B cell (primary cell): ENCODE data around the gene KYNU. TPM values are rescaled to one million over a fixed set of nuclear protein-coding genes. Genes with fewer than 3 reads are reported as not detected.

Source experiments
- ATAC-seq: fragments of 200-7000 bp; cut with Tn5 transposase; one replicate; pipeline ENCODE4 v1.10.0; 2021; ENCODE audit warnings: low read depth, mild to moderate bottlenecking, moderate number of reproducible peaks, moderate library complexity
- CTCF ChIA-PET: fragments of 350-600 bp; sonication (Branson Sonifier 250); formaldehyde crosslinking; loops from one replicate; lab custom pipeline; 2021; ENCODE audit warnings: antibody characterized with exemption, inconsistent platforms; lab: Charles Lee
- POLR2A ChIA-PET: fragments of 350-600 bp; sonication (Branson Sonifier 250); formaldehyde crosslinking; loops from one replicate; lab custom pipeline; 2021; ENCODE audit warnings: antibody characterized with exemption; lab: Charles Lee
- DNase-seq: peaks from one replicate; pipeline ENCODE4 v3.0.0; 2013
- H2AFZ ChIP-seq: 2 replicates; pipeline ENCODE4 v1.6.1; 2012; ENCODE audit warnings: mild to moderate bottlenecking, low read depth, low read length; ENCODE audit not compliant: insufficient read depth, poor library complexity, severe bottlenecking
- H3K27ac ChIP-seq, 2 donors: 1 replicate in 1 of 2; 2 replicates in 1 of 2; pipeline ENCODE4 v1.5.1; 2012 to 2013; ENCODE audit warnings: low read length in 2 of 2, mild to moderate bottlenecking in 2 of 2, moderate library complexity in 1 of 2
- H3K27me3 ChIP-seq, 4 experiments: fragments of 200-600 bp in 1 of 4; sonication (generic) in 1 of 4; replicated peaks in 1 of 4; 1 replicate in 2 of 4; 2 replicates in 2 of 4; pipeline versions ENCODE4 v1.6.1 to v1.7.0; 2013 to 2016; ENCODE audit warnings: low read length in 3 of 4, mild to moderate bottlenecking in 2 of 4, mixed read lengths in 1 of 4, moderate library complexity in 1 of 4; ENCODE audit not compliant: insufficient read depth in 4 of 4, control insufficient read depth in 3 of 4; ENCODE audit errors: control extremely low read depth in 1 of 4
- H3K36me3 ChIP-seq, 2 experiments: replicated peaks in 1 of 2; 1 replicate in 1 of 2; 2 replicates in 1 of 2; pipeline versions ENCODE4 v1.6.1 to v1.7.1; 2013; ENCODE audit warnings: low read length in 1 of 2; ENCODE audit not compliant: insufficient read depth in 2 of 2, control insufficient read depth in 1 of 2; ENCODE audit errors: control extremely low read depth in 1 of 2, extremely low read depth in 1 of 2
- H3K4me1 ChIP-seq, 2 donors: fragments of 200-600 bp in 1 of 2; sonication (generic) in 1 of 2; 1 replicate in 1 of 2; 2 replicates in 1 of 2; pipeline versions ENCODE4 v1.5.1 to v1.6.1; 2013 to 2017; ENCODE audit warnings: low read length in 2 of 2; ENCODE audit not compliant: control insufficient read depth in 2 of 2, insufficient read depth in 2 of 2
- H3K4me2 ChIP-seq: replicated peaks from 2 replicates; pipeline ENCODE3; 2012; ENCODE audit warnings: mild to moderate bottlenecking, low read depth, low read length; ENCODE audit not compliant: poor library complexity, severe bottlenecking
- H3K4me3 ChIP-seq, 5 experiments: fragments of 200-600 bp in 1 of 5; sonication (generic) in 1 of 5; 1 replicate in 3 of 5; 2 replicates in 2 of 5; pipeline versions ENCODE4 v1.5.1 to v1.7.0; 2011 to 2016; ENCODE audit warnings: low read length in 4 of 5, mild to moderate bottlenecking in 4 of 5, low read depth in 2 of 5, control low read depth in 1 of 5, moderate library complexity in 1 of 5; ENCODE audit not compliant: insufficient read depth in 1 of 5; ENCODE audit errors: control extremely low read depth in 1 of 5, extremely low read depth in 1 of 5
- H3K79me2 ChIP-seq: fragments of 200-600 bp; sonication (generic); one replicate; pipeline ENCODE4 v1.6.0; 2016; ENCODE audit warnings: low read length; ENCODE audit not compliant: control insufficient read depth, insufficient read depth
- H3K9ac ChIP-seq: fragments of 200-600 bp; sonication (generic); 2 replicates; pipeline ENCODE4 v1.6.1; 2017; ENCODE audit warnings: mild to moderate bottlenecking, low read length, moderate library complexity
- H3K9me3 ChIP-seq, 3 donors: one replicate each; pipeline versions ENCODE4 v1.6.1 to v1.7.1; 2013; ENCODE audit warnings: low read length in 2 of 3; ENCODE audit not compliant: control insufficient read depth in 2 of 3, insufficient read depth in 1 of 3; ENCODE audit errors: control extremely low read depth in 1 of 3
- H4K20me1 ChIP-seq: 2 replicates; pipeline ENCODE4 v1.6.0; 2012; ENCODE audit warnings: mild to moderate bottlenecking, low read length; ENCODE audit not compliant: insufficient read depth, control insufficient read depth, poor library complexity, severe bottlenecking
- H3K27ac Mint-ChIP-seq: one replicate; pipeline ENCODE4 v1.8.0; 2021; ENCODE audit warnings: mixed read lengths
- H3K27me3 Mint-ChIP-seq: one replicate; pipeline ENCODE4 v1.8.0; 2021; ENCODE audit warnings: mixed read lengths
- H3K4me1 Mint-ChIP-seq: one replicate; pipeline ENCODE4 v1.8.0; 2021; ENCODE audit warnings: mixed read lengths
- H3K4me3 Mint-ChIP-seq: one replicate; pipeline ENCODE4 v1.8.0; 2021; ENCODE audit warnings: mixed read lengths
- H3K9me3 Mint-ChIP-seq: one replicate; pipeline ENCODE4 v1.8.0; 2022; ENCODE audit warnings: mixed read lengths; ENCODE audit not compliant: insufficient read depth
- EZH2 ChIP-seq: IDR thresholded peaks from 2 replicates; pipeline ENCODE4 v1.6.1; 2012; ENCODE audit warnings: borderline replicate concordance, low read depth, mild to moderate bottlenecking, moderate library complexity, low read length; ENCODE audit not compliant: insufficient read depth, poor library complexity, severe bottlenecking
- WGBS: methylation state at CpG from one replicate; pipeline ENCODE4 v1.1.5; 2013; ENCODE audit warnings: missing lambda C conversion rate; ENCODE audit not compliant: insufficient coverage; 5-methylcytosine and 5-hydroxymethylcytosine counted together
- intact Hi-C: fragments of 100-400 bp; cut with micrococcal nuclease; formaldehyde crosslinking; loops from one replicate; pipeline ENCODE4 v1.10.0; 2022
- polyA plus RNA-seq: library from polyadenylated mRNA; depleted of rRNA; stranded (reverse); fragments of >200 nt; gene quantifications from 2 replicates; pipeline ENCODE4 v1.2.3, GENCODE V29; 2012
- total RNA-seq, 2 donors: library from RNA; stranded (reverse); fragments of 120-200 nt in 1 of 2; gene quantifications; 1 replicate in 1 of 2; 2 replicates in 1 of 2; pipeline versions ENCODE4 v1.2.3 to v1.2.4, GENCODE V29; 2013 to 2022
- TF ChIP-seq, protein P1 (sequence below): fragments of 200-600 bp; IDR thresholded peaks from one replicate; pipeline ENCODE4 v1.8.0; 2022; ENCODE audit warnings: antibody characterized with exemption, mild to moderate bottlenecking

The KYNU gene
- total and polyA plus RNA-seq, 2 donors (not counting 1 experiment from before 2014, with no cell fraction given), result 14.5 to 46.2 TPM

DNA sequence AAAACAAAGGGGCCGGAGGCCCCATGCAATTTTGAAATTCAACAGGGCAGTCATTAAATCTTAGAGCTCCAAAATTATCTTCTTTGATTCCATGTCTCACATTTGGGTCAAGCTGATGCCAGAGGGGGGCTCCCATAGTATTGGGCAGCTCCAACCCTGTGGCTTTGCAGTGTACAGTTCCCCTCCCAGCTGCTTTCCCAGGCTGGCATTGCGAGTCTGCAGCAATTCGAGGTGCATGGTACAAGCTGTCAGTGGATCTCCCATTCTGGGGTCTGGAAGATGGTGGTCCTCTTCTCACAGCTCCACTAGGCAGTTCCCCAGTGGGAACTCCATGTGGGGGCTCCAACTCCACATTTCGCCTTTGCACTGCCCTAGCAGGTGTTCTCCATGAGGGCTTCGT lies 179.1 kb downstream of the KYNU start:
- no peak for DNase-seq
- no peaks in the 10 kb centered on the region for H3K4me1 Mint-ChIP-seq
- Histone ChIP-seq H3K36me3 (no peaks in the 10 kb centered on the region), H3K9ac (no peak overlapping the region), H3K4me1 (no peaks in the 10 kb centered on the region), H3K4me2 (no peak overlapping the region), H3K27me3 (no peaks in the 10 kb centered on the region), H3K4me3 (no peak overlapping the region), H4K20me1 (no peaks in the 10 kb centered on the region), H3K27ac (no peak overlapping the region), H3K9me3 (peaks cover 1 to 17% (median 9%) of the 10 kb centered on the region in 3 donors), H2AFZ (no peak overlapping the region), H3K79me2 (no peaks in the 10 kb centered on the region)
- peaks cover 8% of the 10 kb centered on the region for H3K9me3 Mint-ChIP-seq
- WGBS, result 98% methylated on average over 5 of the region's 5 CpGs
- H3K4me3 Mint-ChIP-seq, result no peak overlapping the region
- ChIA-PET POLR2A (no interaction called here), CTCF (no interaction called here)
- TF ChIP-seq, protein P1, sequence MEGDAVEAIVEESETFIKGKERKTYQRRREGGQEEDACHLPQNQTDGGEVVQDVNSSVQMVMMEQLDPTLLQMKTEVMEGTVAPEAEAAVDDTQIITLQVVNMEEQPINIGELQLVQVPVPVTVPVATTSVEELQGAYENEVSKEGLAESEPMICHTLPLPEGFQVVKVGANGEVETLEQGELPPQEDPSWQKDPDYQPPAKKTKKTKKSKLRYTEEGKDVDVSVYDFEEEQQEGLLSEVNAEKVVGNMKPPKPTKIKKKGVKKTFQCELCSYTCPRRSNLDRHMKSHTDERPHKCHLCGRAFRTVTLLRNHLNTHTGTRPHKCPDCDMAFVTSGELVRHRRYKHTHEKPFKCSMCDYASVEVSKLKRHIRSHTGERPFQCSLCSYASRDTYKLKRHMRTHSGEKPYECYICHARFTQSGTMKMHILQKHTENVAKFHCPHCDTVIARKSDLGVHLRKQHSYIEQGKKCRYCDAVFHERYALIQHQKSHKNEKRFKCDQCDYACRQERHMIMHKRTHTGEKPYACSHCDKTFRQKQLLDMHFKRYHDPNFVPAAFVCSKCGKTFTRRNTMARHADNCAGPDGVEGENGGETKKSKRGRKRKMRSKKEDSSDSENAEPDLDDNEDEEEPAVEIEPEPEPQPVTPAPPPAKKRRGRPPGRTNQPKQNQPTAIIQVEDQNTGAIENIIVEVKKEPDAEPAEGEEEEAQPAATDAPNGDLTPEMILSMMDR, result no peak
- intact Hi-C loops, result no loop called here
- peaks cover 3% of the 10 kb centered on the region for H3K27me3 Mint-ChIP-seq
- H3K27ac Mint-ChIP-seq, result no peak overlapping the region
- no peak for ATAC-seq

DNA sequence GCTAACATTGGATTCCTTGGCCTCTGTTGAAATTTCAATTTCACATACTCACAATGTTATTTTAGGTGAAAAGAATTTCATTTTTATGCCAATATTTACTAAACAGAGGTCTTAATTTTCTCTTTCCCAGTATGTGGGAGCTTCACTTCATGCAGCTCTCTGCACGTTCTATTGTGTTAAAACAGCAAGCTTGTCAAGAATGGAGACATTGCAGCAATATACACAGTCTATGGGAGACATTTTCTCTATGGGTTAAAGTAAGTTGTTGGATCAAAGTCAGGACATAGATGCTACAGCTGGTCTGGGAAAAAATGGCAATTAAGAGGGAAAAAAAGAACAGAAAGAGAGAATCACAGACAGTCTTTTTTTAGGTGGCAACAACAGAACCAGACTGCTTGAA lies 181.4 kb downstream of the KYNU start:
- Histone ChIP-seq H3K9ac (no peak overlapping the region), H4K20me1 (no peaks in the 10 kb centered on the region), H3K27ac (no peak overlapping the region), H3K4me3 (no peak overlapping the region), H3K79me2 (no peaks in the 10 kb centered on the region), H2AFZ (no peak overlapping the region), H3K36me3 (no peaks in the 10 kb centered on the region), H3K9me3 (peaks cover 1 to 17% (median 9%) of the 10 kb centered on the region in 3 donors), H3K4me2 (no peak overlapping the region), H3K4me1 (no peaks in the 10 kb centered on the region), H3K27me3 (peaks cover 0 to 5% (median 0%) of the 10 kb centered on the region in 4 experiments)
- Mint-ChIP-seq H3K4me3 (no peak overlapping the region), H3K27me3 (peaks cover 7% of the 10 kb centered on the region), H3K4me1 (no peaks in the 10 kb centered on the region), H3K9me3 (peaks cover 8% of the 10 kb centered on the region), H3K27ac (no peak overlapping the region)
- intact Hi-C loops, result no loop called here
- DNase-seq (no peak), ATAC-seq (no peak)
- no peak for TF ChIP-seq EZH2
- TF ChIP-seq, protein P1, result no peak
- no CpG with 5 or more reads among the region's 1 CpG for WGBS
- CTCF ChIA-PET, result no interaction called here
- POLR2A ChIA-PET, result no interaction called here
